C4-2B (cell line): ENCODE data around the gene CNGA3.

Experiments
- H3K27ac ChIP-seq: fragments of 450-650 bp; 2 replicates; pipeline ENCODE4 v1.5.1; 2017
- ZFX ChIP-seq: fragments of 450-650 bp; IDR thresholded peaks from 2 replicates; pipeline ENCODE4 v1.6.1; 2017
- TF ChIP-seq, protein P1 (sequence below): fragments of 450-650 bp; conservative IDR thresholded peaks from 2 replicates; pipeline ENCODE4 v1.5.1; 2017; ENCODE audit warnings: mild to moderate bottlenecking

The CNGA3 gene

DNA sequence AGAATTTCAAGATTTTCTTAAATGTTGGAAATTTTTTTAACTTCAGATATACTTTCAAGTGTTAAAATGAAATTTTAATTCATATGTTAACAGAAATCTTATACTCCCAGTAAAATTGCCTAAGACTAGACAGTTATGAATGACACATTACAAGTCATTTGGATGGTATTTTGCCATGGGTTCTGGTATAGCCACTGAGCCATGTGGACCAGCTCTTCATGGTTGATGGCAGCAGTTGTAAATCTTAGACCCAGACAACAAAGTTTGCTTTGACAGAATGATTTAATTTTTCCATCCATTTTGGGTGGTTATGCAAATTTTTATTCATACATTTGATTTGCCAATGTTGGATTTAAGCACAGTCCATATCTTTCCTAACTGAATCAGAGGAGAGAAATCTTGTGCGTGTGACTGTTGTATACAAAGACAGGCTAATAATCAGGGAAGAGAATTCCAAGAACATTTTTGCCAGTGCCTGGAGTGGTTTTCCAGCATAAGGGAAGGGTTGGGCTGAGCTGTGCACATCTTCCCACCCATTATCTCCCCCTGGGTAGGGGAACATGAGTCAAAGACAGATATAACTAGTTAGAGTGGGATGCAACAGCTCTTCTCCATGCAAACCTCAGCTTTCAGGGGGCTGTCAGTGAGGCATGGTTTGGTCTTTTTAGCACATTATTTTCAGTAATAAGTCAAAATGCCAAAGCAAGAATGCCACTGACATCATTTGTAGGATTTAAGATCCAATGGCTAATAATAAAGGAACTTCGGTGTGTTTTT, 70.3 kb downstream of the CNGA3 start:
- no peak for TF ChIP-seq ZFX
- TF ChIP-seq, protein P1, sequence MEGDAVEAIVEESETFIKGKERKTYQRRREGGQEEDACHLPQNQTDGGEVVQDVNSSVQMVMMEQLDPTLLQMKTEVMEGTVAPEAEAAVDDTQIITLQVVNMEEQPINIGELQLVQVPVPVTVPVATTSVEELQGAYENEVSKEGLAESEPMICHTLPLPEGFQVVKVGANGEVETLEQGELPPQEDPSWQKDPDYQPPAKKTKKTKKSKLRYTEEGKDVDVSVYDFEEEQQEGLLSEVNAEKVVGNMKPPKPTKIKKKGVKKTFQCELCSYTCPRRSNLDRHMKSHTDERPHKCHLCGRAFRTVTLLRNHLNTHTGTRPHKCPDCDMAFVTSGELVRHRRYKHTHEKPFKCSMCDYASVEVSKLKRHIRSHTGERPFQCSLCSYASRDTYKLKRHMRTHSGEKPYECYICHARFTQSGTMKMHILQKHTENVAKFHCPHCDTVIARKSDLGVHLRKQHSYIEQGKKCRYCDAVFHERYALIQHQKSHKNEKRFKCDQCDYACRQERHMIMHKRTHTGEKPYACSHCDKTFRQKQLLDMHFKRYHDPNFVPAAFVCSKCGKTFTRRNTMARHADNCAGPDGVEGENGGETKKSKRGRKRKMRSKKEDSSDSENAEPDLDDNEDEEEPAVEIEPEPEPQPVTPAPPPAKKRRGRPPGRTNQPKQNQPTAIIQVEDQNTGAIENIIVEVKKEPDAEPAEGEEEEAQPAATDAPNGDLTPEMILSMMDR = no peak
- H3K27ac ChIP-seq = no peak overlapping the region

DNA sequence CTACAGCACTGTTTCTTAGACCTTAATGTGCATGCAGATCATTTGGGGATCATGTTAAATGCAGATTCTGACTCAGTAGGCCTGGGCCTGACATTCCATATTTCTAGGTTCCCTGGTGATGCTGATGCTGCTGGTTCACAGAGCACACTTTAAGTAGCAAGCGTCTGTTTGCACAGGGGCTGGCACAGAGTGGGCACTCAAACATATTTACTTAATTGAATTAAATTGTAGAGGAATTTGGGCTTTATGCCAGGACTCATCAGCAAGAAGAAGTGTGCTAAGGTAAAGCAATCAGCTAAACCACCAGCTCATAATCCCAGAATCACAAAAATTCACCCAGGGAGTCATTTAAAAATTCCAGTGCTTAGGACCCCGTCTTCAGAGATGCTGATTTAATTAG, 73.3 kb downstream of the CNGA3 start:
- no peak overlapping the region for H3K27ac ChIP-seq
- TF ChIP-seq, protein P1 = no peak
- TF ChIP-seq ZFX = no peak

DNA sequence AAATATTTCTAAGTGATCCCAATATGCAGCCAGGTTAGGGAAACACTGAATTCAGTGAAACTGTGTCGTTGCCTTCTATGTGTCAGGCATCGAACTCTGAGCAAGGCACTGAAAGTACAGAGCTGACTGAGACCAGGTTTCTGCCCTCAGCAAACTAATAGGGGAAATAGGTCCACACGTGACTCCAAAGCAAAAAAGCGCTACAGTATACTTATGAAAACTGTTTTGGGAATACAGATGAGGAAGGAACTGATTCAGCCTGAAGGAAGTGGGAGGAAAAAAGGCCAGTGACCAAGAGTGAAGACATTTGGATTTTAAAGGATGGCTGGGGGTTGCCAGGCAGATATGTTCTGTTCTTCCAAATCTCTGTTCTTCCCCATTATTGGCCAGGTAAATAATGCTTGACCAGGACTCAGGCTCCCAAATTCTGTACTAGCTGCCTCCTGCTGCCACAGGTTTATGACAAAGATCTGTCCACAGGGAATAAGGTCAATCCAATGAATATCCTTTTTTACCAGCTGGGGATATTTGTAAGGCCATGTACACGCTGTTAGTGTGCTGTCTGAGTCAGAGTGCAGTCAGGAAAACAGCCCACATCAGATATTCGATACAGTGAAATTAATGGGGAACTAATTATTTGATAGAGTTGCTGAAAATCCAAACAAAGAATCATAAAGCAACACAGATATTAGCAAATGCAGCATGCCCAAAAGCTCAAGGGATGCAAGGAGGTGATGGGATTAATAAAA, 73.9 kb downstream of the CNGA3 start:
- TF ChIP-seq ZFX = no peak
- TF ChIP-seq, protein P1 = no peak
- H3K27ac ChIP-seq = no peak overlapping the region

DNA sequence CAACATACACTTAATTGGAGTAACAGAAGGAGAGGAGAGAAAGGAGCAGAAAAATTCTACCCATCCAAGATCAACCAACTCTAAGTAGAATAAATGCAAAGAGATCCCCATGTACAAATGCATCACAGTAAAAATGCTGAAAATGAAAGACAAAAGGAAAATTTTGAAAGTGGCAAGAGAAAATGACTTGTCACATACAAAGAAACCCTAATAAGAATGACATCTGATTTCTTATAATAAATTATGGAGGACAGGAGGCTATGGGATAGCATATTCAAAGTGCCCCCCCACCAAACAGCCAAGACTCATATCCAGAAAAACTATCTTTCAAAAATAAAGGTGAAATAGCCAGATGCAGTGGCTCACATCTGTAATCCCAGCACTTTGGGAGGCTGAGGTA, 76.2 kb downstream of the CNGA3 start:
- TF ChIP-seq, protein P1 = no peak
- TF ChIP-seq ZFX = no peak
- H3K27ac ChIP-seq = no peak overlapping the region

DNA sequence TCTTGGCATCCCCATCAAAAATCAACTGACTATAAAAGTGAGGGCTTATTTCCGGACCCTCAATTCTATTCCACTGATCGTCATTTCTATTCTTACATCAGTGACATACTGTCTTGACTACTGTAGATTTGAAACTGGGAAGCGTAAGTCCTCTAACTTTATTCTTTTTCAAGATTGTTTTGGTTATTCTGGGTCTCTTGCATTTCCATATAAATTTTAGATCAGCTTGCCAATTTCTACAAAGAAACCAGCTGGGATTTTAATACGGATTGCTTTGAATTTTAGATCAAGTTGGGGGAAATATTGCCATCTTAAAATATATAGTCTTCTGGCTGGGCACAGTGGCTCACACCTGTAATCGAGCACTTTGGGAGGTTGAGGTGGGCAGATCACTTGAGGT, 80.5 kb downstream of the CNGA3 start:
- no peak overlapping the region for H3K27ac ChIP-seq
- TF ChIP-seq, protein P1 = no peak
- TF ChIP-seq ZFX = no peak

DNA sequence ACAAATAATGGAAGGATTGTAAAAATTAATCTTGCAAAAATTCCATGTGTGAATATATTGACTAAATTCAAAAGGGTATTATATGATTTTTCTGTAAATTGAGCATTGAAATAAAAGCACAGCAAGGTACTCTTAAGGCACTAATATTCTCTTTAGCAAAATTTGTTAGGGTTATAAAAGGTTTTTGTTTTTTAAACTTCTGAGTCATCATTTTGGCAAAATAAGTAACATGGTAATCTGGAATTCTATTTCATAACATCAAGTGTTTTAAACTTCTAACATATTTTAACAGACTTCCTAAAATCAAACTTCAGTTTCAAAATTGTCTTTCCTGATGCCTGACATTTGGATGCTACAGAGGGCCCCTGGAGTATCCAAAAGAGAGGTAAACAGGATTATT, 85.9 kb downstream of the CNGA3 start:
- TF ChIP-seq, protein P1 = no peak
- no peak for TF ChIP-seq ZFX
- H3K27ac ChIP-seq = no peak overlapping the region

DNA sequence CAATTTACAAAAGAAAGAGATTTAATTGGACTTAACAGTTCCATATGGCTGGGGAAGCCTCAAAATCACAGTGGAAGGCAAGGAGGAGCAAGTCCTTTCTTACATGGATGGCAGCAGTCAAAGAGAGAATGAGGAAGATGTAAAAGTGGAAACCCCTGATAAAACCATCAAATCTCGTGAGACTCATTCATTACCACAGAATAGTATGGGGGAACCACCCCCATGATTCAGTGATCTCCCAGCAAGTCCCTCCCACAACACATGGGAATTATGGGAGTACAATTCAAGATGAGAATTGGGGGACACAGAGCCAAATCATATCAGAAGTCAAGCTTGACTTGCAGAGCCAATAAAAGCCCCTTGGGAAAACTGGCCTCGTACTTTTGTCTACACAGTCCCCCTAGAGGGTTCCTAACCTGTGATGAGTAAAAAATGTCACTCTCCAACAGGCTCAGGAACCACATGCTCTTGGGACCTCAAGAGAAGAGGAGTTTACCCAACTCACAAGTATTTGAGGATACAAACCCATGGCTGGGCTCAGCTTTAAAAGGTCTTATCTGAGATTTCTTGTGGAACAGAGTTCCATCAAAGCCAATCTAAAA, 87.2 kb downstream of the CNGA3 start:
- TF ChIP-seq, protein P1 = no peak
- no peak for TF ChIP-seq ZFX
- H3K27ac ChIP-seq = no peak overlapping the region
